GM12891 (cell line): ENCODE results near the gene DAB2IP.

Experiments used
- DNase-seq: peaks from one replicate; pipeline ENCODE4 v3.0.0; 2011; ENCODE audit warnings: low spot score; ENCODE audit not compliant: insufficient read length
- FAIRE-seq: peaks from 2 replicates; lab custom pipeline; 2011; peaks lifted over from hg19 to GRCh38; lab: Jason Lieb, UNC
- PAX5 ChIP-seq: IDR thresholded peaks from 2 replicates; pipeline ENCODE4 v1.6.1; 2011; ENCODE audit warnings: low read length, moderate library complexity, mild to moderate bottlenecking; ENCODE audit not compliant: insufficient read depth, severe bottlenecking
- POLR2A ChIP-seq: IDR thresholded peaks from 2 replicates; pipeline ENCODE4 v1.6.1; 2011; ENCODE audit warnings: low read depth, low read length, control low read depth
- POLR2AphosphoS5 ChIP-seq: IDR thresholded peaks from 2 replicates; pipeline ENCODE4 v1.6.1; 2011; ENCODE audit warnings: low read depth, low read length, control low read depth
- POU2F2 ChIP-seq: IDR thresholded peaks from 2 replicates; pipeline ENCODE4 v1.6.1; 2011; ENCODE audit warnings: low read depth, mild to moderate bottlenecking, control low read depth, low read length, moderate library complexity
- SPI1 ChIP-seq: IDR thresholded peaks from 2 replicates; pipeline ENCODE4 v1.6.1; 2011; ENCODE audit warnings: low read depth, low read length, control low read depth
- TAF1 ChIP-seq: IDR thresholded peaks from 2 replicates; pipeline ENCODE4 v1.6.1; 2011; ENCODE audit warnings: low read depth, low read length, control low read depth

DAB2IP gene

GRCh38 chr9:121625590-121625989 is 25.8 kb upstream of the DAB2IP start:
- FAIRE-seq = no peak
- no peak for DNase-seq
- TF ChIP-seq PAX5 (no peak), SPI1 (no peak), POLR2A (no peak), POU2F2 (no peak), POLR2AphosphoS5 (no peak)

DNA sequence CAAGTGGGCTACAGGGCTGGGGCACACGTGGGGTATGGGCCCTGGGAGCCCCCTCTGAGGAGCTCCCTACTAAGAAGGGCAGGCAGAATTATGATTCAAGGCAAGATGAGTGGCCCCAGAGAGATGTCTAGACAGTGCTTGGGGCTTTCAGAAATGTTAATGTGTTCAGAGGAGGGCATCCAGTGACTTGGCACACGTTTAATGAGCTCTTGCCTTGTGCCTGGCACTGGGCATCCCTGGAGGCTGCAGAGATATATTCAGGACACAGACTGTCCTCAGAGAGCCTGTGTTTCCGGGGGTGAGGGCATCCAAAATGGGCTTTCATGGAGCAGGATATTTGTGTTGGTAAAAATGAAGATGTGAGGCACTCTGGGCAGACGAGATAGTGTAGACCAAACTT is 25.4 kb upstream of the DAB2IP start:
- FAIRE-seq (no peak), DNase-seq (no peak)
- TF ChIP-seq PAX5 = no peak
- no peak for TF ChIP-seq POLR2AphosphoS5
- TF ChIP-seq SPI1 = no peak
- no peak for TF ChIP-seq POU2F2

- TF ChIP-seq POU2F2 (no peak), SPI1 (no peak), PAX5 (no peak), POLR2A (no peak), TAF1 (no peak), POLR2AphosphoS5 (no peak)
- DNase-seq (no peak), FAIRE-seq (no peak)
Measured at GRCh38 chr9:121627427-121627826, 24.0 kb upstream of the DAB2IP start.

DNA sequence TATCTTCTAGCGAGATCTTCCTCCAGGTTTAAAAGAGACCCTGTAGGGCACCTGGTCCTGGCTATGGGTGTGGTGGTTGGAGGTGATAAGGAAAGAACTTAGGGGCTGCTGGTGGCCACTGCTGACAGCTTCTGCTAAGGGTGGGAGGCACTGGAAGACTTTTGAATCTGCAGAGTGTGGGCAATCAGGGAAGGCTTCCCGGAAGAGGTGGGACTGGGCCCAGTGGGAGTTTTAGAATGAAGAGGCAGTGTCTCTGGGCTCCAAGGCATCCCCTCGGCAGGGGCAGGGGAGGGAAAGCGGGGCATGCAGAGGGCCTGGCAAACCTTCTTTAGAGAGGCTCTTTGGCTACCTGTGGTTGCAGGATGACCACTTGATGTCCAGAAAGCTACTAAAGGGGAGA is 23.0 kb upstream of the DAB2IP start:
- FAIRE-seq (no peak), DNase-seq (no peak)
- TF ChIP-seq POLR2AphosphoS5 (no peak), SPI1 (no peak)

DNA sequence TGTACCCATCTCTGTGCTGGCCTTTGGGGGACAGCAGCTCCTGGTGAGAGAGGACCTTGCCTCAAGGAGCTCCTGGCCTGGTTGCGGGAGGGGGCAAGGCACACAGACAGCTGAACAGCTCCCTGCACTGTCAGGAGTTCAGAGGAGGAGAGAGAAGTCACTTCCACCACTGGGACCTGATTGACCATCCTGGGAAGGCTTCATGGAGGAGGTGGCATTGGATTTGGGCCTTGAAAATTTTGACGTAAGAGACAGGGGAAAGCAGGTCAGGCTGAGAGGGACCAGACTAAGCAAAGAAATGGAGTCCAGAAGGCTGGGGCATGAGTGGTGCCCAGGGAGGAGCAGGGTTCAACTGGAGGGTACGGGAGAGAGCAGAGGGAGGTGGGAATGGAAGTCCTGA is 20.3 kb upstream of the DAB2IP start:
- no peak for FAIRE-seq
- no peak for DNase-seq
- TF ChIP-seq POU2F2 = no peak
- no peak for TF ChIP-seq SPI1
- TF ChIP-seq POLR2A = no peak
- TF ChIP-seq PAX5 = no peak
- no peak for TF ChIP-seq TAF1

DNA sequence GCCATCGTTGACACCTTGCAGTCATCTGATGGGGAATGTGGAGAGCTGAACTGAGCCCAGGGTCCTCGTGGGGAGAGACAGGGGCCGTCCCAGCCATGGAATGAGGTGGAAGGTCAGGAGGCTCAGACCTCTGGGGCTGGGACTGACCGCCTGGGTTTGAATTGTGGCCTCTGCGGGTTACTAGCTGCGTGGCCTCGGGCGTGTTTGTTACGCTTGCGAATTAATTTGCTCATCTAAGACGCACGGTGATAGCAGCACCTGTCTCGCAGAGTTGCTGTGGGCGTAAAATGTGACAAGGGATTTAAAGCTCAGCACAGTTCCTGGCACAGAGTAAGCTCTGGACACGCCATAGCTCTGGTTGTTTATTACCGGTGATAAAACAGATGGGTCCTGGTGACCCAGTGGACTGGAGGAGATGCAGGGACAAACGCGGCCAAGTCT is 19.4 kb upstream of the DAB2IP start:
- DNase-seq = no peak
- TF ChIP-seq POLR2A = no peak
- no peak for TF ChIP-seq PAX5
- TF ChIP-seq POU2F2 = no peak
- TF ChIP-seq TAF1 = no peak
- no peak for TF ChIP-seq POLR2AphosphoS5
- TF ChIP-seq SPI1 = no peak
- no peak for FAIRE-seq

- TF ChIP-seq TAF1 (no peak), PAX5 (no peak), SPI1 (no peak), POLR2AphosphoS5 (no peak), POLR2A (no peak), POU2F2 (no peak)
- DNase-seq (no peak), FAIRE-seq (no peak)
Measured at GRCh38 chr9:121633119-121633714, 18.2 kb upstream of the DAB2IP start.

DNA sequence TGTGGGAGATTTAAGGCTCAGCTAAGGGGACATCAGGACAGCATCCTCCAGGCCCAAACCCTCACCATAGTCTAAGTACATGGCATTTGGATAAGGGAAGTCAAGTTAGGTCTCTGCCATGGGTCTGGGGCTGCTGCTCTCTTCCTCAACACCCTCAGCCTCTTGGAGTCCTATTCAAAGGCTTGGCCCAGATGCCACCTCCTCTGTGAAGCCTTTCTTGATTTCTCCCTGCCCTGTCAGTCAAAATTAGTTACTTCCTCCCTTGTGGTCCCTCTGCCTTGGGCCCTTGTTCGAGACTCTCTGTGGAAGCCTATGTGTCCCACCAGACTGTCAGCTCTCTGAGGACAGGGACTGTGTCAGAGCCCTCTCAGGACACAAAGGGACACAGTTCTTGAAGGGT is 17.7 kb upstream of the DAB2IP start:
- no peak for DNase-seq
- no peak for FAIRE-seq
- TF ChIP-seq POLR2A (no peak), POLR2AphosphoS5 (no peak)

GRCh38 chr9:121634329-121635261 is 16.8 kb upstream of the DAB2IP start:
- FAIRE-seq (peak; percentile 72), DNase-seq (peak; percentile 53)
- TF ChIP-seq SPI1 (peak; percentile 89), POLR2AphosphoS5 (no peak)

DNA sequence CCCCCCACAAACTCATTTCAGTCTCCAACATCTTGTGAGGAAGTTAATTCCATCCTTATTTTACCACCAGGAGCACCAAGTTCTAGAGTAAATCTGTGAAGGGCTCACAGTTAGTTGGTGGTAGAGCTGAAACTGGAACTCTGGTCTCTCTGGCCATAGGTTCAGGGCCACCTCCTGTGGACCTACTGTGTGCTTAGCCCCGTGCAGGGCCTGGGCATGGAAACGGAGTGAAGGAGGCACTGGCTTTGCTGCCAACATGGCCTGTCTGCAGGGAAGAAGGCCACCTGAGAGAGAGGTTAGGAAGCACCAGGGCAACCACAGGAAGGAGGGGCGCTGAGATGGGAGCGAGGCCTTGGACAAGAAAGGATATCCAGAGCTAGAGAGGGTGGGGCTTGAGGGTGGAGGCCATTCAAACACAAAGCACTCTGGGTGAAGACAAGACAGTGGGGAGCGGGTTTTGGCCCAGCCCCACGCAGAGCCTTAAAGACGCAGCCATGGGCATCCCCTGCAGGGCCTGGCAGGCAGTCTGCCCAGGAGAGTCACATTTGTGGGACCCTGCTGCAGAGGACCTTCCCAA is 16.0 kb upstream of the DAB2IP start:
- no peak for TF ChIP-seq TAF1
- TF ChIP-seq SPI1 = no peak
- TF ChIP-seq POU2F2 = no peak
- no peak for TF ChIP-seq POLR2A
- no peak for TF ChIP-seq PAX5
- no peak for TF ChIP-seq POLR2AphosphoS5
- FAIRE-seq (no peak), DNase-seq (no peak)
